Loucy (cell line): ENCODE measurements around the gene SLC26A6.

Experiments used
- H2AFZ ChIP-seq: fragments of 200-600 bp; sonication (generic); 2 replicates; pipeline ENCODE4 v1.6.0; 2016; ENCODE audit warnings: antibody characterized with exemption, mild to moderate bottlenecking, low read length, moderate library complexity
- H3F3A ChIP-seq: fragments of 200-600 bp; 2 replicates; pipeline ENCODE4 v1.6.0; 2016; ENCODE audit warnings: antibody characterized with exemption, low read depth, mild to moderate bottlenecking
- H3K27me3 ChIP-seq: fragments of 200-600 bp; sonication (generic); 2 replicates; pipeline ENCODE4 v1.6.1; 2014; ENCODE audit warnings: low read length, mild to moderate bottlenecking; ENCODE audit not compliant: insufficient read depth, poor library complexity, severe bottlenecking
- H3K36me3 ChIP-seq: fragments of 200-600 bp; sonication (generic); 2 replicates; pipeline ENCODE4 v1.6.1; 2016; ENCODE audit warnings: low read length; ENCODE audit not compliant: insufficient read depth
- H3K4me1 ChIP-seq: fragments of 200-600 bp; sonication (generic); 2 replicates; pipeline ENCODE4 v1.5.1; 2014; ENCODE audit warnings: low read length, mild to moderate bottlenecking; ENCODE audit not compliant: insufficient read depth, poor library complexity, severe bottlenecking
- H3K4me2 ChIP-seq: fragments of 200-600 bp; sonication (generic); 2 replicates; pipeline ENCODE4 v1.6.0; 2014; ENCODE audit warnings: antibody characterized with exemption, low read length, low read depth, mild to moderate bottlenecking; ENCODE audit not compliant: poor library complexity, severe bottlenecking
- H3K4me3 ChIP-seq: fragments of 200-600 bp; sonication (generic); 2 replicates; pipeline ENCODE4 v1.5.1; 2014; ENCODE audit warnings: low read length, mild to moderate bottlenecking, mixed read lengths; ENCODE audit not compliant: poor library complexity, severe bottlenecking
- H3K79me2 ChIP-seq: fragments of 200-600 bp; sonication (generic); 2 replicates; pipeline ENCODE4 v1.6.1; 2014; ENCODE audit warnings: low read length; ENCODE audit not compliant: insufficient read depth
- H3K9ac ChIP-seq: fragments of 200-600 bp; sonication (generic); 2 replicates; pipeline ENCODE4 v1.6.0; 2014; ENCODE audit warnings: mild to moderate bottlenecking, low read depth, low read length, moderate library complexity; ENCODE audit not compliant: poor library complexity, severe bottlenecking
- H3K9me2 ChIP-seq: fragments of 200-600 bp; sonication (generic); replicated peaks from 2 replicates; pipeline ENCODE4 v1.6.1; 2016; ENCODE audit warnings: low read depth, low read length, mixed read lengths
- H3K9me3 ChIP-seq: fragments of 200-600 bp; sonication (generic); 2 replicates; pipeline ENCODE4 v1.6.1; 2014; ENCODE audit warnings: mild to moderate bottlenecking, antibody characterized with exemption, low read length, low read depth; ENCODE audit not compliant: insufficient read depth
- H4K20me1 ChIP-seq: fragments of 200-600 bp; sonication (generic); 2 replicates; pipeline ENCODE4 v1.6.0; 2014; ENCODE audit warnings: antibody characterized with exemption, low read length, mild to moderate bottlenecking; ENCODE audit not compliant: insufficient read depth, poor library complexity, severe bottlenecking
- EZH2phosphoT487 ChIP-seq: fragments of 200-600 bp; IDR thresholded peaks from 2 replicates; pipeline ENCODE4 v1.6.1; 2018; ENCODE audit warnings: antibody characterized with exemption, mild to moderate bottlenecking, moderate library complexity, borderline replicate concordance
- TF ChIP-seq, protein P1 (sequence below): fragments of 200-600 bp; sonication (generic); conservative IDR thresholded peaks from 2 replicates; pipeline ENCODE4 v1.5.1; 2014; ENCODE audit warnings: mild to moderate bottlenecking, antibody characterized with exemption, low read length

The SLC26A6 gene

DNA sequence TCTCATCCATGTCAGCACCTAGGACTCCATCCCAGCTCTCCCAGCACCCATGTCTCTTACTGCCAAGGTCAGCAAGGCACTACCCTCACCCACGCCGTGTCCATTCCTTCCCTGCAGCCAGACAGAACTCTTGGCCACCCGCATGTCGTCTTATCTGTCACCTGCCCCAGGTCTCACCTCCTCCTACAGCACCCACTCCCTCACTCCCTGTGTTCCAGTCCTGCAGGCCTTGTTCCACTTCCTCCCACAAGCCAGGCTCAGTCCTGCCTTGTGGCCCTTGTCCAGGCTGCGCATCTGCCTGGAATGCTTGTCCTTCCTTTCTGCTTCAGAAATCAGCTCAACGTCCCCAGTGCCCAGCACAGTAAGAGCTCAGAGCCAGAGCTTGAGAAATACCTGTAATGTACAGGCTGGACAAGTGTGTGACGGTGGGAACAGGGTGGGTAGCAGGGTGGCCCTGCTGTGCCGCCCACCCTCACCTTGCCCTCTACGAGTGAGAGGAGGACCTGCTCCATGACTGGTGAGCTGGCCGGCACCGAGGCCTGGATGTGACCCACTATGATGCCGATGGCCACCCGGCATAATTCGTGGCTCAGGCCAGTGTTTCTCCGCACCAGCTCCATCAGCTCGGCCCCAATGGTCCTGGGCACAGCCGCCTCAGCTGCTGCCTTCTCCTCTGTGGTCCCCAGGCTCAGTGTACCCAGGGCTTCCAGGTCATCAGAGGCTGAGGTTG, 45.7 kb upstream of the SLC26A6 start:
- no peaks in the 10 kb centered on the region for H4K20me1 ChIP-seq
- no peak for TF ChIP-seq EZH2phosphoT487
- TF ChIP-seq, protein P1, sequence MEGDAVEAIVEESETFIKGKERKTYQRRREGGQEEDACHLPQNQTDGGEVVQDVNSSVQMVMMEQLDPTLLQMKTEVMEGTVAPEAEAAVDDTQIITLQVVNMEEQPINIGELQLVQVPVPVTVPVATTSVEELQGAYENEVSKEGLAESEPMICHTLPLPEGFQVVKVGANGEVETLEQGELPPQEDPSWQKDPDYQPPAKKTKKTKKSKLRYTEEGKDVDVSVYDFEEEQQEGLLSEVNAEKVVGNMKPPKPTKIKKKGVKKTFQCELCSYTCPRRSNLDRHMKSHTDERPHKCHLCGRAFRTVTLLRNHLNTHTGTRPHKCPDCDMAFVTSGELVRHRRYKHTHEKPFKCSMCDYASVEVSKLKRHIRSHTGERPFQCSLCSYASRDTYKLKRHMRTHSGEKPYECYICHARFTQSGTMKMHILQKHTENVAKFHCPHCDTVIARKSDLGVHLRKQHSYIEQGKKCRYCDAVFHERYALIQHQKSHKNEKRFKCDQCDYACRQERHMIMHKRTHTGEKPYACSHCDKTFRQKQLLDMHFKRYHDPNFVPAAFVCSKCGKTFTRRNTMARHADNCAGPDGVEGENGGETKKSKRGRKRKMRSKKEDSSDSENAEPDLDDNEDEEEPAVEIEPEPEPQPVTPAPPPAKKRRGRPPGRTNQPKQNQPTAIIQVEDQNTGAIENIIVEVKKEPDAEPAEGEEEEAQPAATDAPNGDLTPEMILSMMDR = no peak
- no peaks in the 10 kb centered on the region for H3K9me3 ChIP-seq
- H3K4me1 ChIP-seq = peaks cover 15% of the 10 kb centered on the region
- H3K9ac ChIP-seq = no peak overlapping the region
- no peaks in the 10 kb centered on the region for H3K9me2 ChIP-seq
- no peak overlapping the region for H3K4me2 ChIP-seq
- H2AFZ ChIP-seq = no peak overlapping the region
- H3F3A ChIP-seq = no peaks in the 10 kb centered on the region
- H3K27me3 ChIP-seq = no peaks in the 10 kb centered on the region
- no peak overlapping the region for H3K4me3 ChIP-seq
- peaks cover 36% of the 10 kb centered on the region; the same call in 1 of the 2 replicates for H3K36me3 ChIP-seq
- H3K79me2 ChIP-seq = peaks cover 27% of the 10 kb centered on the region

DNA sequence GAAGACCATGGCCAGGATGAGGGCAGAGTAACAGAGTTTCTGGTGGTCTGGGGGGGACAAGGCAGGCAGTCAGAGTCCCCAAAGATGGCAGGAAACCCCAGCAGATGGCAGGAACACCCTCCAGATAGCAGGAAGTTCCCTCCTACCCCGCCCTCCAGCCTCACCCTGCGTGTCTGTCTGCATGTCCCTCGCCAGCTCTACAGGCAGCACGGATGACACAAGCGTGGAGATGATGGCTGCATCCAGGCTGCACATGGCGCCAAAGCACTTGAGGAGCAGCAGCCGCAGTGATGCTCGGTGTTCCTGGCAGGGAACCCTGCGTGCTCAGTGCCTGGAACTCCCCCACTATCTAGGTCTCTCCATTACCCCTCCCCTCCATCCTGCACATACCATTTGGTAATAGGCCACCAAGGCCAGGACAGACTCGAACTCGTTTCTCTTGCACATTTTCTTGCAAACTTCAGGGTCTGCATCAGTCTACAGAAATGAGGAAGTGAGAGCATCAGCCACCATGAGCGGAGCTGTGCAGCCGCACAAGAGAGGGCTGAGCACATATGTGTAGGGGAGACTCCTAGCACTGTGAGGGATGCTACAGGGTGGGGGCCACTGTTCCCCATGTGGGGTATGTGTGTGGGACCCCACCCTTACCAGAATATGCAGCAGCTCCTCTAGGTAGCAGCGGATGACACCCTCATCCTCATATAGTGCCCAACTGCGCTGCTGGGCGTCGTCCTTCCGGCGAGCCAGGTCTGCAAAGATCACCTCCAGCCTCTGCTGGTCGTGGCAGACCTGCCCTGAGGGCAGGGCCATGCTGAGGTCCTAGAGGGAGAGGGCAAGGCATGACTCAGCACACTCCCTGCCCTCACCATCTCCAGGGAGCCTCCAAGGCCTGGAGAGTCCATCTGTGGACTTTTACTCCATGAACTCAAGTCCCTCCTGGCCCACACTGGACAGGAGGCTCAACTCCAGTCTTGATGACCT, 44.4 kb upstream of the SLC26A6 start:
- peaks cover 14% of the 10 kb centered on the region for H3K4me1 ChIP-seq
- H3K9me3 ChIP-seq = no peaks in the 10 kb centered on the region
- TF ChIP-seq, protein P1 = no peak
- TF ChIP-seq EZH2phosphoT487 = no peak
- H3K36me3 ChIP-seq = peaks cover 36% of the 10 kb centered on the region; the same call in 1 of the 2 replicates
- peaks cover 20% of the 10 kb centered on the region for H3K79me2 ChIP-seq
- H3K27me3 ChIP-seq = no peaks in the 10 kb centered on the region
- H2AFZ ChIP-seq = no peak overlapping the region
- no peaks in the 10 kb centered on the region for H4K20me1 ChIP-seq
- H3K9me2 ChIP-seq = no peaks in the 10 kb centered on the region
- H3K9ac ChIP-seq = no peak overlapping the region
- H3K4me2 ChIP-seq = no peak overlapping the region
- no peak overlapping the region for H3K4me3 ChIP-seq
- no peaks in the 10 kb centered on the region for H3F3A ChIP-seq

DNA sequence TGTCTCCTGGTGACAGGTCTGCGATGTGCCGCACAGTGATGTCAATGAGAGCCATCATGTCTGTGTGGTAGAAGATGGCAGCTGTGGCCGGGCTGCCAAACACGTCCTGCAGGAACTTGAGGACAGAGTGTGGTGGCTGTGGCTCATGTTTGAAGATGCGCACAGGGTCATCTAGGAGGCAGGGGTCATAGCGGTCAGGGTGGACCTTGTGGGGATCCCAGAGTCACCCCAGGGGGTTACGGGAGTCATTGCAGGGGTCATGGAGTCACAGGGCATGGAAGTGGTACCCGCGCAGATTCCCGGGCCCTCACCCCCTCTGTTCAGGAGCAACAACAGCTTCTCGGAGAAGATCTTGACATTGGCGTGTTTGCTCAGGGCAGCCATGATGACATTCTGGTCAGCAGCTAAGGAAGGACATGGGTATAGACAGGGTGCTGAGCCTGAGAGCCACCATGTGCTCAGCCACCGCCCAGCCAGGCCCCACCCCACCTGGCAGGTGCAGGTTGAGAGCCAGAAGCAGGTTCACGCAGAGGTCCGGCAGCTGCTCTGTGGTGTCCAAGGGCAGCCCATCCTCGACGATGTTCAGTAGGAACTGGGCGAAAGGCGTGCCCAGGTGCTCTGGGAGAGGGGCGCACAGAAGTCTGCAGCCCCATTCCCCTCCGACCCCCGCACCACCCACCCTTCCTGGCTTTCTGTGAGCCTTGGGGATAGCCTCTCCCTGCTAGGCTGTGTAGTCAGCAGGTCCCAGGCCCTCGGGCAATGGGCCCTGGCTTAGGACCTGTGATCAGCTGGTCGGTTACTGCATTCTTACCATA, 43.5 kb upstream of the SLC26A6 start:
- TF ChIP-seq EZH2phosphoT487 = no peak
- TF ChIP-seq, protein P1 = no peak
- Histone ChIP-seq H3K4me2 (no peak overlapping the region), H2AFZ (no peak overlapping the region), H3K9me2 (no peaks in the 10 kb centered on the region), H3K4me1 (peaks cover 4% of the 10 kb centered on the region), H3F3A (no peaks in the 10 kb centered on the region), H3K9me3 (no peaks in the 10 kb centered on the region), H3K9ac (no peak overlapping the region), H3K36me3 (peaks cover 36% of the 10 kb centered on the region; the same call in 1 of the 2 replicates), H3K27me3 (no peaks in the 10 kb centered on the region), H3K4me3 (no peak overlapping the region), H3K79me2 (peaks cover 10% of the 10 kb centered on the region; the same call in 1 of the 2 replicates), H4K20me1 (no peaks in the 10 kb centered on the region)
